Measurements from ENCODE around the gene ATP2C2. TPM values are rescaled to one million over a fixed set of nuclear protein-coding genes. Genes with fewer than 3 reads are reported as not detected.

The ATP2C2 gene
- polyA plus RNA-seq, 10 donors, result 0.27 to 1.9 (median 0.44) TPM

GRCh38 chr16:84467256-84467655 lies 98.9 kb downstream of the ATP2C2 start:
- no peak for DNase-seq

GRCh38 chr16:84467709-84468108 lies 99.4 kb downstream of the ATP2C2 start:
- no peak for DNase-seq

GRCh38 chr16:84471316-84471715 lies 103.0 kb downstream of the ATP2C2 start:
- DNase-seq, result no peak

- DNase-seq, result no peak
Observed at GRCh38 chr16:84471966-84472365, 103.6 kb downstream of the ATP2C2 start.

GRCh38 chr16:84475643-84476240 lies 107.4 kb downstream of the ATP2C2 start:
- DNase-seq, result no peak

- no peak for DNase-seq
Observed at GRCh38 chr16:84476401-84476800, 108.1 kb downstream of the ATP2C2 start.

GRCh38 chr16:84477661-84478060 lies 109.3 kb downstream of the ATP2C2 start:
- DNase-seq, result no peak

- peak in 1 of 3 donors; percentile 19 for DNase-seq
Observed at GRCh38 chr16:84478172-84478947, 110.0 kb downstream of the ATP2C2 start.

- no peak for DNase-seq
Observed at GRCh38 chr16:84479716-84480450, 111.5 kb downstream of the ATP2C2 start.

- no peak for DNase-seq
Observed at GRCh38 chr16:84481051-84481735, 112.9 kb downstream of the ATP2C2 start.

GRCh38 chr16:84482001-84482891 lies 113.9 kb downstream of the ATP2C2 start:
- DNase-seq, result no peak

GRCh38 chr16:84482951-84483881 lies 114.9 kb downstream of the ATP2C2 start:
- no peak for DNase-seq

GRCh38 chr16:84483882-84484565 lies 115.7 kb downstream of the ATP2C2 start:
- DNase-seq, result no peak

- peak; percentile 33 to 73 (median 65) for DNase-seq
Observed at GRCh38 chr16:84484579-84485254, 116.4 kb downstream of the ATP2C2 start.

- DNase-seq, result no peak
Observed at GRCh38 chr16:84485255-84486010, 117.1 kb downstream of the ATP2C2 start.

- DNase-seq, result no peak
Observed at GRCh38 chr16:84486126-84486525, 117.8 kb downstream of the ATP2C2 start.

GRCh38 chr16:84486551-84487235 lies 118.4 kb downstream of the ATP2C2 start:
- no peak for DNase-seq

All from muscle of back (tissue), 11 donors.